DND-41 (cell line): ENCODE data around the gene ITIH3.

Experiments
- ATAC-seq: fragments of 200-7000 bp; cut with Tn5 transposase; 3 replicates; pipeline ENCODE4 v1.9.1; 2021; ENCODE audit warnings: low read depth; ENCODE audit not compliant: insufficient read depth
- DNase-seq: peaks from one replicate; pipeline ENCODE4 v3.0.0-alpha.2; 2020
- H2AFZ ChIP-seq: 2 replicates; pipeline ENCODE4 v1.6.0; 2012; ENCODE audit warnings: low read depth, low read length
- H3K27ac ChIP-seq: 2 replicates; pipeline ENCODE4 v1.5.1; 2012; ENCODE audit warnings: low read length, inconsistent platforms
- H3K27me3 ChIP-seq: fragments of 200-600 bp; sonication (generic); 2 replicates; pipeline ENCODE4 v1.6.0; 2012; ENCODE audit warnings: low read length, mild to moderate bottlenecking, inconsistent platforms; ENCODE audit not compliant: insufficient read depth, poor library complexity
- H3K36me3 ChIP-seq: 2 replicates; pipeline ENCODE4 v1.5.1; 2012; ENCODE audit warnings: low read length, inconsistent platforms; ENCODE audit not compliant: insufficient read depth
- H3K4me1 ChIP-seq: 2 replicates; pipeline ENCODE4 v1.5.1; 2012; ENCODE audit warnings: mild to moderate bottlenecking, low read length; ENCODE audit not compliant: insufficient read depth
- H3K4me2 ChIP-seq: 2 replicates; pipeline ENCODE4 v1.6.0; 2012; ENCODE audit warnings: mild to moderate bottlenecking, moderate library complexity, low read length, inconsistent platforms; ENCODE audit not compliant: insufficient read depth
- H3K4me3 ChIP-seq, 2 experiments: fragments of 200-600 bp in 1 of 2; shearing (Covaris generic) in 1 of 2; 2 replicates each; pipeline ENCODE4 v1.5.1; 2012 to 2016; ENCODE audit warnings: inconsistent platforms in 2 of 2, low read length in 2 of 2, mild to moderate bottlenecking in 2 of 2, low read depth in 1 of 2, moderate library complexity in 1 of 2
- H3K79me2 ChIP-seq: 2 replicates; pipeline ENCODE4 v1.6.0; 2012; ENCODE audit warnings: low read length, inconsistent platforms; ENCODE audit not compliant: insufficient read depth
- H3K9ac ChIP-seq: 2 replicates; pipeline ENCODE4 v1.6.0; 2012; ENCODE audit warnings: low read depth, mild to moderate bottlenecking, inconsistent platforms, low read length, moderate library complexity
- H3K9me3 ChIP-seq: 2 replicates; pipeline ENCODE4 v1.5.1; 2012; ENCODE audit warnings: low read length, moderate library complexity, mild to moderate bottlenecking, inconsistent platforms; ENCODE audit not compliant: insufficient read depth, severe bottlenecking
- H4K20me1 ChIP-seq: 2 replicates; pipeline ENCODE4 v1.6.0; 2012; ENCODE audit warnings: low read length; ENCODE audit not compliant: insufficient read depth
- CTCF ChIP-seq: IDR thresholded peaks from 2 replicates; pipeline ENCODE4 v1.5.1; 2012; ENCODE audit warnings: borderline replicate concordance, low read length, moderate library complexity, mild to moderate bottlenecking; ENCODE audit not compliant: poor library complexity, severe bottlenecking; ENCODE audit errors: extremely low read depth
- EZH2 ChIP-seq: IDR thresholded peaks from 3 replicates; pipeline ENCODE4 v1.6.1; 2012; ENCODE audit warnings: borderline replicate concordance, low read depth, mild to moderate bottlenecking, moderate library complexity, low read length, inconsistent platforms; ENCODE audit not compliant: severe bottlenecking

Gene ITIH3

GRCh38 chr3:52857864-52858263, 63.3 kb downstream of the ITIH3 start:
- no peak for TF ChIP-seq CTCF
- TF ChIP-seq EZH2, result no peak
- Histone ChIP-seq H3K27me3 (no peaks in the 10 kb centered on the region), H3K27ac (no peak overlapping the region), H3K4me3 (no peak overlapping the region), H4K20me1 (peaks cover 12% of the 10 kb centered on the region; the same call in 1 of the 2 replicates), H3K9ac (no peak overlapping the region), H3K79me2 (no peaks in the 10 kb centered on the region), H2AFZ (no peak overlapping the region), H3K4me2 (no peak overlapping the region), H3K36me3 (no peaks in the 10 kb centered on the region), H3K4me1 (no peaks in the 10 kb centered on the region), H3K9me3 (no peaks in the 10 kb centered on the region)
- no peak for ATAC-seq
- DNase-seq, result no peak
